GM23338 (cell line): ENCODE results near the gene MYH15. TPM values are rescaled to one million over a fixed set of nuclear protein-coding genes. Genes with fewer than 3 reads are reported as not detected.

ENCODE experiments used
- ATAC-seq: fragments of 200-7000 bp; cut with Tn5 transposase; 3 replicates; pipeline ENCODE4 v1.9.1; 2020
- DNase-seq: peaks from one replicate; pipeline ENCODE4 v3.0.0-alpha.2; 2015; ENCODE audit warnings: low spot score
- H2AFZ ChIP-seq: fragments of 200-600 bp; sonication (generic); 2 replicates; pipeline ENCODE4 v1.8.0; 2016; ENCODE audit warnings: antibody characterized with exemption, mild to moderate bottlenecking, moderate library complexity
- H3F3A ChIP-seq: fragments of 200-600 bp; sonication (generic); replicated peaks from 2 replicates; pipeline ENCODE4 v1.8.0; 2017; ENCODE audit warnings: antibody characterized with exemption, mixed run types, low read depth
- H3K27ac ChIP-seq: fragments of 200-600 bp; sonication (generic); 2 replicates; pipeline ENCODE4 v1.6.1; 2016; ENCODE audit warnings: low read depth
- H3K27me3 ChIP-seq: fragments of 200-600 bp; sonication (generic); 2 replicates; pipeline ENCODE4 v1.8.0; 2016; ENCODE audit warnings: mild to moderate bottlenecking, mixed run types, moderate library complexity; ENCODE audit not compliant: insufficient read depth
- H3K36me3 ChIP-seq: fragments of 200-600 bp; sonication (generic); 2 replicates; pipeline ENCODE4 v1.8.0; 2016; ENCODE audit warnings: mild to moderate bottlenecking; ENCODE audit not compliant: insufficient read depth
- H3K4me1 ChIP-seq: fragments of 200-600 bp; sonication (generic); 2 replicates; pipeline ENCODE4 v1.8.0; 2016; ENCODE audit warnings: mild to moderate bottlenecking, moderate library complexity; ENCODE audit not compliant: insufficient read depth
- H3K4me2 ChIP-seq: fragments of 200-600 bp; sonication (generic); 2 replicates; pipeline ENCODE4 v1.7.1; 2017; ENCODE audit warnings: mixed run types
- H3K4me3 ChIP-seq: fragments of 200-600 bp; sonication (generic); 2 replicates; pipeline ENCODE4 v1.6.1; 2016; ENCODE audit warnings: mixed run types
- H3K79me2 ChIP-seq: fragments of 200-600 bp; sonication (generic); replicated peaks from 2 replicates; pipeline ENCODE4 v1.8.0; 2017; ENCODE audit warnings: mild to moderate bottlenecking; ENCODE audit not compliant: insufficient read depth
- H3K9me2 ChIP-seq: fragments of 200-600 bp; sonication (generic); 2 replicates; pipeline ENCODE4 v1.8.0; 2017; ENCODE audit not compliant: insufficient read depth
- H4K20me1 ChIP-seq: fragments of 200-600 bp; sonication (generic); replicated peaks from 2 replicates; pipeline ENCODE4 v1.8.0; 2017; ENCODE audit warnings: mild to moderate bottlenecking; ENCODE audit not compliant: insufficient read depth
- H3K27ac Mint-ChIP-seq: 2 replicates; pipeline ENCODE4 v1.8.0; 2020; ENCODE audit warnings: inconsistent platforms, mild to moderate bottlenecking, moderate library complexity, mixed read lengths
- H3K27me3 Mint-ChIP-seq: 3 replicates; pipeline ENCODE4 v1.8.0; 2022; ENCODE audit warnings: low read depth, mild to moderate bottlenecking, moderate library complexity, mixed read lengths, inconsistent platforms; ENCODE audit not compliant: insufficient read depth, poor library complexity
- H3K36me3 Mint-ChIP-seq: 3 replicates; pipeline ENCODE4 v1.8.0; 2021; ENCODE audit warnings: low read depth, mild to moderate bottlenecking, inconsistent platforms, moderate library complexity, mixed read lengths
- H3K4me1 Mint-ChIP-seq: 3 replicates; pipeline ENCODE4 v1.8.0; 2020; ENCODE audit warnings: mild to moderate bottlenecking, inconsistent platforms, mixed read lengths
- H3K4me3 Mint-ChIP-seq: 3 replicates; pipeline ENCODE4 v1.8.0; 2021; ENCODE audit warnings: moderate library complexity, mild to moderate bottlenecking, inconsistent platforms, mixed read lengths
- H3K9me3 Mint-ChIP-seq: 3 replicates; pipeline ENCODE4 v1.8.0; 2020; ENCODE audit warnings: moderate library complexity, mild to moderate bottlenecking, inconsistent platforms, mixed read lengths
- CREB1 ChIP-seq: fragments of 250-450 bp; sonication (Bioruptor Pico); IDR thresholded peaks from 2 replicates; pipeline ENCODE4 v1.5.0; 2020; ENCODE audit warnings: low read depth, mild to moderate bottlenecking, moderate library complexity
- EZH2 ChIP-seq: fragments of 200-600 bp; sonication (generic); IDR thresholded peaks from one replicate; pipeline ENCODE4 v1.8.0; 2017; ENCODE audit warnings: antibody characterized with exemption, mild to moderate bottlenecking, low read depth; ENCODE audit not compliant: unreplicated experiment
- EZH2phosphoT487 ChIP-seq: fragments of 200-600 bp; sonication (generic); IDR thresholded peaks from one replicate; pipeline ENCODE4 v1.8.1; 2018; ENCODE audit warnings: antibody characterized with exemption; ENCODE audit not compliant: unreplicated experiment
- JUNB ChIP-seq: IDR thresholded peaks from one replicate; pipeline ENCODE4 v1.6.1; 2016; ENCODE audit warnings: antibody characterized with exemption; ENCODE audit not compliant: unreplicated experiment
- POLR2AphosphoS5 ChIP-seq: IDR thresholded peaks from 2 replicates; pipeline ENCODE4 v1.6.1; 2016; ENCODE audit warnings: antibody characterized with exemption, low read depth
- ZNF331 ChIP-seq: fragments of 250-450 bp; sonication (Bioruptor Pico); IDR thresholded peaks from 2 replicates; pipeline ENCODE4 v1.5.0; 2020; ENCODE audit warnings: low read depth, mild to moderate bottlenecking, moderate library complexity
- polyA plus RNA-seq: library from polyadenylated mRNA; unstranded; fragments of >200 nt; fragmentation: Nextera tagmentation; extraction: Ambion mirVana; gene quantifications from 2 replicates; pipeline ENCODE4 v1.2.1, GENCODE V29; 2016
- total RNA-seq: library from RNA; depleted of rRNA; stranded (reverse); fragments of >200 nt; shearing (Covaris generic); gene quantifications from 2 replicates; pipeline ENCODE4 v1.2.3, GENCODE V29; 2014
- TF ChIP-seq, protein P1 (sequence below): IDR thresholded peaks from 2 replicates; pipeline ENCODE4 v1.6.1; 2016; ENCODE audit warnings: antibody characterized with exemption
- TF ChIP-seq, protein P2 (sequence below), 2 experiments: fragments of 200-600 bp in 1 of 2; sonication (generic) in 1 of 2; conservative IDR thresholded peaks; 2 replicates each; pipeline versions ENCODE4 v1.5.1 to v1.6.1; 2016 to 2017; ENCODE audit warnings: antibody characterized with exemption in 2 of 2, low read depth in 2 of 2, mild to moderate bottlenecking in 2 of 2, moderate library complexity in 1 of 2
- TF ChIP-seq, protein P3 (sequence below): fragments of 250-450 bp; sonication (Bioruptor Pico); IDR thresholded peaks from 2 replicates; pipeline ENCODE4 v1.5.0; 2020; ENCODE audit warnings: mild to moderate bottlenecking, moderate library complexity

Gene MYH15
- total and polyA plus RNA-seq, 2 experiments from 2014 or later = 0.07 TPM; not detected in 1

DNA sequence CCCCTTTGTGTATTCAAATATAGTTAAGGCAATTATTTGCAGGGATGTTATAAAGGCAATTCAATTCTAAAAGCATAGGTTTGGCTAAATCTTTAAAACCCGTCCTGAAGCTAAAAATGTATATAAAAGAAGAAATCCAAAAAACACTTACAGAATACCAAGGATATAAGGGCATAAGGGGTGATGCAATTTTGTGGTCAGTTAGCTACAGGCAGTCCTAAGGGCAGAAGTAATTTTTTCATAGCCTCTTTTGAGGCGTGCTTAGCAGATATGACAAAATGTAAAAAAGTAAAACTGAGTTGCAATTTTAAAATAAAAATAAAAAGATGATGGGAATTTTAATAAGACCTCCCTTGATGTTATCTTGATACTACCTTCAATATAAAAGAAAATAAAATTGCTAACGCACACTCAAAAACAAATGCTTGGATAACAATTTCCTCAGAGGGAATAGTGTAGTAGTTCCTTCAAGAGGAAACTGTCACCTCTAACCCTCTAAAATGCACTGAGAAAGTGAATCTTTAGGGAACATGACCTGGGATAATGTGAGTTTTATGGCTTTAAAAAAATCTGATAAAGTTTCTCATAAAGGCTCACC is 104.2 kb downstream of the MYH15 start:
- Mint-ChIP-seq H3K27me3 (no peaks in the 10 kb centered on the region), H3K4me3 (no peak overlapping the region), H3K27ac (no peak overlapping the region), H3K4me1 (peaks cover 26% of the 10 kb centered on the region), H3K9me3 (no peaks in the 10 kb centered on the region), H3K36me3 (no peaks in the 10 kb centered on the region)
- Histone ChIP-seq H3K79me2 (no peaks in the 10 kb centered on the region), H3F3A (no peaks in the 10 kb centered on the region), H2AFZ (no peak overlapping the region), H3K4me3 (no peak overlapping the region), H3K27ac (no peak overlapping the region), H3K36me3 (no peaks in the 10 kb centered on the region), H4K20me1 (no peaks in the 10 kb centered on the region), H3K4me2 (no peak overlapping the region), H3K9me2 (peaks cover 2% of the 10 kb centered on the region), H3K27me3 (no peaks in the 10 kb centered on the region), H3K4me1 (0 out of 2 replicates have a peak, but pooled peaks cover 11% of the 10 kb centered on the region)
- ATAC-seq (no peak), DNase-seq (no peak)
- TF ChIP-seq POLR2AphosphoS5 = no peak
- TF ChIP-seq, protein P1, sequence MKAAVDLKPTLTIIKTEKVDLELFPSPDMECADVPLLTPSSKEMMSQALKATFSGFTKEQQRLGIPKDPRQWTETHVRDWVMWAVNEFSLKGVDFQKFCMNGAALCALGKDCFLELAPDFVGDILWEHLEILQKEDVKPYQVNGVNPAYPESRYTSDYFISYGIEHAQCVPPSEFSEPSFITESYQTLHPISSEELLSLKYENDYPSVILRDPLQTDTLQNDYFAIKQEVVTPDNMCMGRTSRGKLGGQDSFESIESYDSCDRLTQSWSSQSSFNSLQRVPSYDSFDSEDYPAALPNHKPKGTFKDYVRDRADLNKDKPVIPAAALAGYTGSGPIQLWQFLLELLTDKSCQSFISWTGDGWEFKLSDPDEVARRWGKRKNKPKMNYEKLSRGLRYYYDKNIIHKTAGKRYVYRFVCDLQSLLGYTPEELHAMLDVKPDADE = no peak
- TF ChIP-seq EZH2phosphoT487 = no peak

GRCh38 chr3:108404368-108404767 is 106.0 kb downstream of the MYH15 start:
- ATAC-seq (no peak), DNase-seq (no peak)
- H3K27me3 Mint-ChIP-seq = peaks cover 3% of the 10 kb centered on the region
- no peaks in the 10 kb centered on the region for H3K9me3 Mint-ChIP-seq
- H3K4me3 Mint-ChIP-seq = no peak overlapping the region
- Histone ChIP-seq H3F3A (no peaks in the 10 kb centered on the region), H4K20me1 (no peaks in the 10 kb centered on the region), H3K4me3 (no peak overlapping the region), H3K4me1 (0 out of 2 replicates have a peak, but pooled peaks cover 11% of the 10 kb centered on the region), H3K27me3 (no peaks in the 10 kb centered on the region), H3K27ac (no peak overlapping the region), H2AFZ (no peak overlapping the region), H3K79me2 (no peaks in the 10 kb centered on the region), H3K4me2 (no peak overlapping the region), H3K36me3 (no peaks in the 10 kb centered on the region), H3K9me2 (no peaks in the 10 kb centered on the region)
- no peak overlapping the region for H3K27ac Mint-ChIP-seq
- TF ChIP-seq ZNF331 = no peak
- TF ChIP-seq, protein P2, sequence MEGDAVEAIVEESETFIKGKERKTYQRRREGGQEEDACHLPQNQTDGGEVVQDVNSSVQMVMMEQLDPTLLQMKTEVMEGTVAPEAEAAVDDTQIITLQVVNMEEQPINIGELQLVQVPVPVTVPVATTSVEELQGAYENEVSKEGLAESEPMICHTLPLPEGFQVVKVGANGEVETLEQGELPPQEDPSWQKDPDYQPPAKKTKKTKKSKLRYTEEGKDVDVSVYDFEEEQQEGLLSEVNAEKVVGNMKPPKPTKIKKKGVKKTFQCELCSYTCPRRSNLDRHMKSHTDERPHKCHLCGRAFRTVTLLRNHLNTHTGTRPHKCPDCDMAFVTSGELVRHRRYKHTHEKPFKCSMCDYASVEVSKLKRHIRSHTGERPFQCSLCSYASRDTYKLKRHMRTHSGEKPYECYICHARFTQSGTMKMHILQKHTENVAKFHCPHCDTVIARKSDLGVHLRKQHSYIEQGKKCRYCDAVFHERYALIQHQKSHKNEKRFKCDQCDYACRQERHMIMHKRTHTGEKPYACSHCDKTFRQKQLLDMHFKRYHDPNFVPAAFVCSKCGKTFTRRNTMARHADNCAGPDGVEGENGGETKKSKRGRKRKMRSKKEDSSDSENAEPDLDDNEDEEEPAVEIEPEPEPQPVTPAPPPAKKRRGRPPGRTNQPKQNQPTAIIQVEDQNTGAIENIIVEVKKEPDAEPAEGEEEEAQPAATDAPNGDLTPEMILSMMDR (conservative IDR thresholded peaks at IDR 0.05; ENCODE audit: low read depth in 2 of 2) = no peak
- TF ChIP-seq EZH2phosphoT487 = no peak
- TF ChIP-seq EZH2 = no peak
- no peak for TF ChIP-seq CREB1 (CRISPR knock-in tag)
- no peak for TF ChIP-seq JUNB
- TF ChIP-seq, protein P3, sequence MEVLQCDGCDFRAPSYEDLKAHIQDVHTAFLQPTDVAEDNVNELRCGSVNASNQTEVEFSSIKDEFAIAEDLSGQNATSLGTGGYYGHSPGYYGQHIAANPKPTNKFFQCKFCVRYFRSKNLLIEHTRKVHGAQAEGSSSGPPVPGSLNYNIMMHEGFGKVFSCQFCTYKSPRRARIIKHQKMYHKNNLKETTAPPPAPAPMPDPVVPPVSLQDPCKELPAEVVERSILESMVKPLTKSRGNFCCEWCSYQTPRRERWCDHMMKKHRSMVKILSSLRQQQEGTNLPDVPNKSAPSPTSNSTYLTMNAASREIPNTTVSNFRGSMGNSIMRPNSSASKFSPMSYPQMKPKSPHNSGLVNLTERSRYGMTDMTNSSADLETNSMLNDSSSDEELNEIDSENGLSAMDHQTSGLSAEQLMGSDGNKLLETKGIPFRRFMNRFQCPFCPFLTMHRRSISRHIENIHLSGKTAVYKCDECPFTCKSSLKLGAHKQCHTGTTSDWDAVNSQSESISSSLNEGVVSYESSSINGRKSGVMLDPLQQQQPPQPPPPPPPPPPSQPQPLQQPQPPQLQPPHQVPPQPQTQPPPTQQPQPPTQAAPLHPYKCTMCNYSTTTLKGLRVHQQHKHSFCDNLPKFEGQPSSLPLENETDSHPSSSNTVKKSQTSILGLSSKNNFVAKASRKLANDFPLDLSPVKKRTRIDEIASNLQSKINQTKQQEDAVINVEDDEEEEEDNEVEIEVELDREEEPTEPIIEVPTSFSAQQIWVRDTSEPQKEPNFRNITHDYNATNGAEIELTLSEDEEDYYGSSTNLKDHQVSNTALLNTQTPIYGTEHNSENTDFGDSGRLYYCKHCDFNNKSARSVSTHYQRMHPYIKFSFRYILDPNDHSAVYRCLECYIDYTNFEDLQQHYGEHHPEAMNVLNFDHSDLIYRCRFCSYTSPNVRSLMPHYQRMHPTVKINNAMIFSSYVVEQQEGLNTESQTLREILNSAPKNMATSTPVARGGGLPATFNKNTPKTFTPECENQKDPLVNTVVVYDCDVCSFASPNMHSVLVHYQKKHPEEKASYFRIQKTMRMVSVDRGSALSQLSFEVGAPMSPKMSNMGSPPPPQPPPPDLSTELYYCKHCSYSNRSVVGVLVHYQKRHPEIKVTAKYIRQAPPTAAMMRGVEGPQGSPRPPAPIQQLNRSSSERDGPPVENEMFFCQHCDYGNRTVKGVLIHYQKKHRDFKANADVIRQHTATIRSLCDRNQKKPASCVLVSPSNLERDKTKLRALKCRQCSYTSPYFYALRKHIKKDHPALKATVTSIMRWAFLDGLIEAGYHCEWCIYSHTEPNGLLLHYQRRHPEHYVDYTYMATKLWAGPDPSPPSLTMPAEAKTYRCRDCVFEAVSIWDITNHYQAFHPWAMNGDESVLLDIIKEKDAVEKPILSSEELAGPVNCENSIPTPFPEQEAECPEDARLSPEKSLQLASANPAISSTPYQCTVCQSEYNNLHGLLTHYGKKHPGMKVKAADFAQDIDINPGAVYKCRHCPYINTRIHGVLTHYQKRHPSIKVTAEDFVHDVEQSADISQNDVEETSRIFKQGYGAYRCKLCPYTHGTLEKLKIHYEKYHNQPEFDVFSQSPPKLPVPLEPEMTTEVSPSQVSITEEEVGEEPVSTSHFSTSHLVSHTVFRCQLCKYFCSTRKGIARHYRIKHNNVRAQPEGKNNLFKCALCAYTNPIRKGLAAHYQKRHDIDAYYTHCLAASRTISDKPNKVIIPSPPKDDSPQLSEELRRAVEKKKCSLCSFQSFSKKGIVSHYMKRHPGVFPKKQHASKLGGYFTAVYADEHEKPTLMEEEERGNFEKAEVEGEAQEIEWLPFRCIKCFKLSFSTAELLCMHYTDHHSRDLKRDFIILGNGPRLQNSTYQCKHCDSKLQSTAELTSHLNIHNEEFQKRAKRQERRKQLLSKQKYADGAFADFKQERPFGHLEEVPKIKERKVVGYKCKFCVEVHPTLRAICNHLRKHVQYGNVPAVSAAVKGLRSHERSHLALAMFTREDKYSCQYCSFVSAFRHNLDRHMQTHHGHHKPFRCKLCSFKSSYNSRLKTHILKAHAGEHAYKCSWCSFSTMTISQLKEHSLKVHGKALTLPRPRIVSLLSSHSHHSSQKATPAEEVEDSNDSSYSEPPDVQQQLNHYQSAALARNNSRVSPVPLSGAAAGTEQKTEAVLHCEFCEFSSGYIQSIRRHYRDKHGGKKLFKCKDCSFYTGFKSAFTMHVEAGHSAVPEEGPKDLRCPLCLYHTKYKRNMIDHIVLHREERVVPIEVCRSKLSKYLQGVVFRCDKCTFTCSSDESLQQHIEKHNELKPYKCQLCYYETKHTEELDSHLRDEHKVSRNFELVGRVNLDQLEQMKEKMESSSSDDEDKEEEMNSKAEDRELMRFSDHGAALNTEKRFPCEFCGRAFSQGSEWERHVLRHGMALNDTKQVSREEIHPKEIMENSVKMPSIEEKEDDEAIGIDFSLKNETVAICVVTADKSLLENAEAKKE (CRISPR knock-in tag) = no peak
- no peak for TF ChIP-seq POLR2AphosphoS5
- H3K4me1 Mint-ChIP-seq = peaks cover 26% of the 10 kb centered on the region
- H3K36me3 Mint-ChIP-seq = no peaks in the 10 kb centered on the region
